HepG2 (cell line): ENCODE data around the gene TSEN54. TPM values are rescaled to one million over a fixed set of nuclear protein-coding genes. Genes with fewer than 3 reads are reported as not detected.
A peak's percentile ranks its signal among the peaks of the same experiment; 100 is the strongest.

ENCODE experiments used
- CENPX ChIP-seq: sonication (generic); formaldehyde crosslinking; IDR thresholded peaks from 2 replicates; pipeline ENCODE4 v1.9.0; 2021; ENCODE audit warnings: mild to moderate bottlenecking, missing genetic modification reagents, moderate library complexity
- CREB1 ChIP-seq, 2 experiments: fragments of 450-650 bp in 1 of 2; IDR thresholded peaks; 2 replicates each; pipeline ENCODE4 v1.6.1; 2016 to 2017; ENCODE audit warnings: control low read depth in 1 of 2, mild to moderate bottlenecking in 1 of 2, missing compliant biosample characterization in 1 of 2, missing genetic modification characterization in 1 of 2
- HMG20B ChIP-seq: conservative IDR thresholded peaks from 2 replicates; pipeline ENCODE4 v1.6.1; 2016; ENCODE audit warnings: missing genetic modification reagents, missing compliant biosample characterization
- HMGXB4 ChIP-seq, 2 experiments: sonication (generic) in 1 of 2; formaldehyde crosslinking in 1 of 2; IDR thresholded peaks; 2 replicates each; pipeline versions ENCODE4 v1.4.0 to v1.6.1; 2018 to 2020; ENCODE audit warnings: missing genetic modification reagents in 2 of 2, borderline replicate concordance in 1 of 2, low read depth in 1 of 2, mild to moderate bottlenecking in 1 of 2, missing biosample characterization in 1 of 2
- ISX ChIP-seq: sonication (generic); formaldehyde crosslinking; conservative IDR thresholded peaks from 2 replicates; pipeline ENCODE4 v1.5.0; 2020; ENCODE audit warnings: missing genetic modification reagents
- KLF13 ChIP-seq: sonication (generic); formaldehyde crosslinking; IDR thresholded peaks from 2 replicates; pipeline ENCODE4 v1.4.0; 2020; ENCODE audit warnings: mild to moderate bottlenecking, missing genetic modification reagents
- MAX ChIP-seq: IDR thresholded peaks from 2 replicates; pipeline ENCODE4 v1.6.1; 2012; ENCODE audit warnings: inconsistent platforms
- MIER3 ChIP-seq: IDR thresholded peaks from 2 replicates; pipeline ENCODE4 v1.6.1; 2016; ENCODE audit warnings: missing compliant biosample characterization, borderline replicate concordance
- MXD3 ChIP-seq: IDR thresholded peaks from 2 replicates; pipeline ENCODE4 v1.6.1; 2016; ENCODE audit warnings: mild to moderate bottlenecking, missing biosample characterization, missing genetic modification reagents
- NFATC3 ChIP-seq: sonication (generic); formaldehyde crosslinking; IDR thresholded peaks from 2 replicates; pipeline ENCODE4 v1.5.1; 2020; ENCODE audit warnings: mild to moderate bottlenecking, missing genetic modification reagents
- NONO ChIP-seq, 2 experiments: fragments of 450-650 bp in 1 of 2; sonication (generic) in 1 of 2; formaldehyde crosslinking in 1 of 2; IDR thresholded peaks in 1 of 2; conservative IDR thresholded peaks in 1 of 2; 2 replicates each; pipeline versions ENCODE4 v1.6.1 to v1.8.0; 2017 to 2022; ENCODE audit warnings: mild to moderate bottlenecking in 1 of 2, missing genetic modification reagents in 1 of 2, moderate library complexity in 1 of 2
- RBFOX2 ChIP-seq: fragments of 200-400 bp; formaldehyde crosslinking; IDR thresholded peaks from 2 replicates; pipeline ENCODE4 v1.6.1; 2017; ENCODE audit warnings: low read depth, mild to moderate bottlenecking, low read length
- TBL1XR1 ChIP-seq: fragments of 150-350 bp; IDR thresholded peaks from 2 replicates; pipeline ENCODE4 v1.6.1; 2014; ENCODE audit warnings: borderline replicate concordance, low read length; ENCODE audit not compliant: partially characterized antibody
- TCF12 ChIP-seq, 2 experiments: fragments of 450-650 bp in 1 of 2; sonication (generic) in 1 of 2; formaldehyde crosslinking in 1 of 2; IDR thresholded peaks; 2 replicates each; pipeline versions ENCODE4 v1.6.1 to v1.8.0; 2017 to 2022; ENCODE audit warnings: antibody characterized with exemption in 1 of 2, mild to moderate bottlenecking in 1 of 2, missing genetic modification reagents in 1 of 2, moderate library complexity in 1 of 2
- U2AF1 ChIP-seq: fragments of 200-400 bp; formaldehyde crosslinking; optimal IDR thresholded peaks from 2 replicates; pipeline ENCODE3; 2017; ENCODE audit warnings: mild to moderate bottlenecking, low read depth, low read length
- ZC3H13 ChIP-seq: sonication (generic); formaldehyde crosslinking; IDR thresholded peaks from 2 replicates; pipeline ENCODE4 v1.8.1; 2023; ENCODE audit warnings: mild to moderate bottlenecking, missing genetic modification reagents, moderate library complexity
- ZNF274 ChIP-seq: sonication (generic); formaldehyde crosslinking; IDR thresholded peaks from 2 replicates; pipeline ENCODE4 v1.5.1; 2020; ENCODE audit warnings: mild to moderate bottlenecking, missing genetic modification reagents
- ZNF282 ChIP-seq: fragments of 450-650 bp; IDR thresholded peaks from 2 replicates; pipeline ENCODE4 v1.6.1; 2018; ENCODE audit not compliant: partially characterized antibody
- ZNF547 ChIP-seq: sonication (generic); formaldehyde crosslinking; IDR thresholded peaks from 2 replicates; pipeline ENCODE4 v1.5.1; 2020; ENCODE audit warnings: mild to moderate bottlenecking, missing genetic modification reagents
- ZNF605 ChIP-seq: sonication (generic); formaldehyde crosslinking; IDR thresholded peaks from 2 replicates; pipeline ENCODE4 v1.8.0; 2022; ENCODE audit warnings: mild to moderate bottlenecking, missing genetic modification reagents
- ZNF709 ChIP-seq: sonication (generic); formaldehyde crosslinking; IDR thresholded peaks from 2 replicates; pipeline ENCODE4 v1.5.0; 2020; ENCODE audit warnings: mild to moderate bottlenecking, missing genetic modification reagents
- ZNF850 ChIP-seq: sonication (generic); formaldehyde crosslinking; conservative IDR thresholded peaks from 2 replicates; pipeline ENCODE4 v1.9.0; 2021; ENCODE audit warnings: mild to moderate bottlenecking, missing genetic modification reagents
- polyA plus RNA-seq, 8 experiments: library from polyadenylated mRNA; depleted of rRNA in 3 of 8; stranded (reverse) in 7 of 8; unstranded in 1 of 8; fragments of >200 nt; fragmentation: Illumina TruSeq in 4 of 8; extraction: Trizol in 4 of 8; gene quantifications; 2 replicates each; pipeline versions ENCODE4 v1.2.1 to v1.2.3, GENCODE V29; 2011 to 2016; ENCODE audit warnings: low read depth in 4 of 8, missing spikeins in 1 of 8, mixed read lengths in 1 of 8; ENCODE audit not compliant: insufficient read depth in 1 of 8
- total RNA-seq, 5 experiments: library from RNA; depleted of rRNA; stranded (reverse); fragments of >200 nt; fragmentation: Illumina TruSeq; extraction: Trizol; gene quantifications; 2 replicates each; pipeline ENCODE4 v1.2.3, GENCODE V29; 2016; ENCODE audit warnings: low read depth in 1 of 5
- TF ChIP-seq, protein P1 (sequence below): sonication (generic); formaldehyde crosslinking; IDR thresholded peaks from 2 replicates; pipeline ENCODE4 v1.5.1; 2020; ENCODE audit warnings: mild to moderate bottlenecking, missing genetic modification reagents

Gene TSEN54
- total and polyA plus RNA-seq, 2 of the 13 experiments (the other 11 are each of a cell fraction or from before 2014, with no cell fraction given): 62.9 to 63.3 TPM

GRCh38 chr17:75516619-75517296 is 430 bp downstream of the TSEN54 start (continued):
- TF ChIP-seq NFATC3 (CRISPR knock-in tag) (0 out of 2 replicates have a peak, but pooled peaks have one; percentile 27), ZNF274 (CRISPR knock-in tag) (0 out of 2 replicates have a peak, but pooled peaks have one; percentile 60), ZNF547 (CRISPR knock-in tag) (peak; percentile 38), ZNF282 (no peak), NONO (IDR thresholded peaks at IDR 0.05) (no peak), NONO (CRISPR knock-in tag; conservative IDR thresholded peaks at IDR 0.05) (0 out of 2 replicates have a peak, but pooled peaks have one; percentile 17), ISX (no peak), ZNF850 (0 out of 2 replicates have a peak, but pooled peaks have one; percentile 3), U2AF1 (peak; percentile 53), CREB1 (IDR thresholded peaks at IDR 0.05) (no peak), CREB1 (CRISPR knock-in tag; IDR thresholded peaks at IDR 0.05) (no peak), RBFOX2 (peak; percentile 11; the same call in 1 of the 2 replicates), MAX (0 out of 2 replicates have a peak, but pooled peaks have one; percentile 3), TCF12 (IDR thresholded peaks at IDR 0.05) (no peak), TCF12 (CRISPR knock-in tag; IDR thresholded peaks at IDR 0.05) (peak; percentile 1; the same call in 1 of the 2 replicates), ZC3H13 (CRISPR knock-in tag) (peak; percentile 5; the same call in 1 of the 2 replicates), MIER3 (peak; percentile 12; the same call in 1 of the 2 replicates), KLF13 (CRISPR knock-in tag) (0 out of 2 replicates have a peak, but pooled peaks have one; percentile 35), HMGXB4 (CRISPR knock-in tag; IDR thresholded peaks at IDR 0.05; ENCODE audit: borderline replicate concordance in 1 of 2, low read depth in 1 of 2) (peak in 1 of 2 experiments; percentile 15; a peak in 1 of 4 replicates), ZNF605 (CRISPR knock-in tag) (peak; percentile 72; the same call in 1 of the 2 replicates), TBL1XR1 (no peak), CENPX (CRISPR knock-in tag) (no peak), ZNF709 (0 out of 2 replicates have a peak, but pooled peaks have one; percentile 2), MXD3 (CRISPR knock-in tag) (0 out of 2 replicates have a peak, but pooled peaks have one; percentile 62), HMG20B (CRISPR knock-in tag) (0 out of 2 replicates have a peak, but pooled peaks have one; percentile 28)
- TF ChIP-seq, protein P1, sequence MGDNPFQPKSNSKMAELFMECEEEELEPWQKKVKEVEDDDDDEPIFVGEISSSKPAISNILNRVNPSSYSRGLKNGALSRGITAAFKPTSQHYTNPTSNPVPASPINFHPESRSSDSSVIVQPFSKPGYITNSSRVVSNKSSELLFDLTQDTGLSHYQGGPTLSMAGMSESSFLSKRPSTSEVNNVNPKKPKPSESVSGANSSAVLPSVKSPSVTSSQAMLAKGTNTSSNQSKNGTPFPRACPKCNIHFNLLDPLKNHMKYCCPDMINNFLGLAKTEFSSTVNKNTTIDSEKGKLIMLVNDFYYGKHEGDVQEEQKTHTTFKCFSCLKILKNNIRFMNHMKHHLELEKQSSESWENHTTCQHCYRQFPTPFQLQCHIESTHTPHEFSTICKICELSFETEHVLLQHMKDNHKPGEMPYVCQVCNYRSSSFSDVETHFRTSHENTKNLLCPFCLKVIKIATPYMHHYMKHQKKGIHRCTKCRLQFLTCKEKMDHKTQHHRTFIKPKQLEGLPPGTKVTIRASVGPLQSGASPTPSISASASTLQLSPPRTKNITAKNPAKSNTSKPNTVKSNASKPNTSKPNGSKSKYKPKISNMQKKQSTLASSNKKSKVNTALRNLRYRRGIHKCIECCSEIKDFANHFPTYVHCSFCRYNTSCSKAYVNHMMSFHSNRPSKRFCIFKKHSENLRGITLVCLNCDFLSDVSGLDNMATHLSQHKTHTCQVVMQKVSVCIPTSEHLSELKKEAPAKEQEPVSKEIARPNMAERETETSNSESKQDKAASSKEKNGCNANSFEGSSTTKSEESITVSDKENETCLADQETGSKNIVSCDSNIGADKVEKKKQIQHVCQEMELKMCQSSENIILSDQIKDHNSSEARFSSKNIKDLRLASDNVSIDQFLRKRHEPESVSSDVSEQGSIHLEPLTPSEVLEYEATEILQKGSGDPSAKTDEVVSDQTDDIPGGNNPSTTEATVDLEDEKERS (CRISPR knock-in tag): 0 out of 2 replicates have a peak, but pooled peaks have one; percentile 43
